Thyroid gland (tissue), 4 donors: ENCODE measurements around the gene NDUFS2. TPM values are rescaled to one million over a fixed set of nuclear protein-coding genes. Genes with fewer than 3 reads are reported as not detected.

Experiments used
- DNase-seq, 2 donors: peaks; one replicate each; pipeline ENCODE4 v3.0.0-alpha.2; 2019
- H3K27ac ChIP-seq, 3 donors: fragments of 200-600 bp; sonication (generic); 1 replicate in 2 of 3; 2 replicates in 1 of 3; pipeline ENCODE4 v1.5.1; 2016 to 2019; ENCODE audit warnings: mild to moderate bottlenecking in 1 of 3, moderate library complexity in 1 of 3
- H3K27me3 ChIP-seq: fragments of 200-600 bp; sonication (generic); one replicate; pipeline ENCODE4 v1.5.1; 2019
- H3K36me3 ChIP-seq, 2 donors: fragments of 200-600 bp; sonication (generic); one replicate each; pipeline ENCODE4 v1.5.1; 2016 to 2019
- H3K4me1 ChIP-seq, 2 donors: fragments of 200-600 bp; sonication (generic); one replicate each; pipeline ENCODE4 v1.5.1; 2017 to 2019
- H3K4me3 ChIP-seq, 3 donors: fragments of 200-600 bp; sonication (generic); replicated peaks in 1 of 3; 1 replicate in 2 of 3; 2 replicates in 1 of 3; pipeline ENCODE4 v1.5.1; 2016; ENCODE audit warnings: mild to moderate bottlenecking in 1 of 3
- H3K9me3 ChIP-seq: fragments of 200-600 bp; sonication (generic); one replicate; pipeline ENCODE4 v1.5.1; 2017
- POLR2A ChIP-seq, 2 donors: fragments of 450-650 bp; IDR thresholded peaks; one replicate each; pipeline ENCODE4 v1.6.1; 2017; ENCODE audit warnings: antibody characterized with exemption in 2 of 2, mild to moderate bottlenecking in 2 of 2, moderate library complexity in 1 of 2
- WGBS, 2 donors: methylation state at CpG; one replicate each; pipeline ENCODE4 v1.1.5; 2017; 5-methylcytosine and 5-hydroxymethylcytosine counted together
- intact Hi-C: fragments of 100-400 bp; cut with DNase I; formaldehyde crosslinking; loops from one replicate; pipeline ENCODE4 v1.15.1; 2023
- total RNA-seq, 4 donors: library from RNA; depleted of rRNA; stranded (reverse); fragments of >200 nt; gene quantifications; one replicate each; pipeline ENCODE4 v1.2.3, GENCODE V29; 2016
- TF ChIP-seq, protein P1 (sequence below), 6 experiments: fragments of 200-600 bp in 3 of 6; fragments of 450-650 bp in 3 of 6; sonication (generic) in 3 of 6; IDR thresholded peaks; one replicate each; pipeline ENCODE4 v1.5.1; 2016 to 2019; ENCODE audit warnings: antibody characterized with exemption in 6 of 6, mild to moderate bottlenecking in 2 of 6, inconsistent platforms in 1 of 6, moderate library complexity in 1 of 6

NDUFS2 gene
- total RNA-seq, 4 donors from 2014 or later: 75.4 to 122 (median 99.9) TPM

DNA sequence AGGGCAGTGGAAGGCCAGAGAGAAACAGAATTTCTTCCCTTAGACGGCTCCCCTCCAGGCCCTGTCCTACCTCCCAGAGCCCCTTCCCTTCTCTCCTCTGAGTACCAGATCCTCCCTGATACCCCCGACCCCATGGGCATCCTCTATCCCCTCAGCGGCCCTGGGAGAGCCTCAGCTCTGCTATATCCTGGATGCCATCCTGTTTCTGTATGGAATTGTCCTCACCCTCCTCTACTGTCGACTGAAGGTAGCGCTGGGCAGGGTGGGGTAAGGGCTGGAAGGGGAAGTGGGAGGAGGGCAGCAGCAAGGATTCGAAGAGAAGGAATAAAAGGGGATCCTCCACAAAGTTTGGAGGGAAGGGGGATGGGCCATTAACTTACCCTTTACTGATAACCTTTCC, 15.7 kb downstream of the NDUFS2 start:
- no peak overlapping the region for H3K4me3 ChIP-seq
- H3K27me3 ChIP-seq: no peaks in the 10 kb centered on the region
- DNase-seq: no peak
- intact Hi-C loops: no loop called here
- peaks cover 19 to 24% of the 10 kb centered on the region in 2 donors for H3K36me3 ChIP-seq
- TF ChIP-seq, protein P1, sequence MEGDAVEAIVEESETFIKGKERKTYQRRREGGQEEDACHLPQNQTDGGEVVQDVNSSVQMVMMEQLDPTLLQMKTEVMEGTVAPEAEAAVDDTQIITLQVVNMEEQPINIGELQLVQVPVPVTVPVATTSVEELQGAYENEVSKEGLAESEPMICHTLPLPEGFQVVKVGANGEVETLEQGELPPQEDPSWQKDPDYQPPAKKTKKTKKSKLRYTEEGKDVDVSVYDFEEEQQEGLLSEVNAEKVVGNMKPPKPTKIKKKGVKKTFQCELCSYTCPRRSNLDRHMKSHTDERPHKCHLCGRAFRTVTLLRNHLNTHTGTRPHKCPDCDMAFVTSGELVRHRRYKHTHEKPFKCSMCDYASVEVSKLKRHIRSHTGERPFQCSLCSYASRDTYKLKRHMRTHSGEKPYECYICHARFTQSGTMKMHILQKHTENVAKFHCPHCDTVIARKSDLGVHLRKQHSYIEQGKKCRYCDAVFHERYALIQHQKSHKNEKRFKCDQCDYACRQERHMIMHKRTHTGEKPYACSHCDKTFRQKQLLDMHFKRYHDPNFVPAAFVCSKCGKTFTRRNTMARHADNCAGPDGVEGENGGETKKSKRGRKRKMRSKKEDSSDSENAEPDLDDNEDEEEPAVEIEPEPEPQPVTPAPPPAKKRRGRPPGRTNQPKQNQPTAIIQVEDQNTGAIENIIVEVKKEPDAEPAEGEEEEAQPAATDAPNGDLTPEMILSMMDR (IDR thresholded peaks at IDR 0.05): no peak
- no peak for TF ChIP-seq POLR2A (IDR thresholded peaks at IDR 0.05)
- no peaks in the 10 kb centered on the region for H3K9me3 ChIP-seq
- WGBS, 2 donors: 66 to 78% methylated on average over 6 of the region's 6 CpGs
- H3K27ac ChIP-seq: peak overlapping the region in 2 of 3 donors; percentile 6 to 60
- no peaks in the 10 kb centered on the region for H3K4me1 ChIP-seq

DNA sequence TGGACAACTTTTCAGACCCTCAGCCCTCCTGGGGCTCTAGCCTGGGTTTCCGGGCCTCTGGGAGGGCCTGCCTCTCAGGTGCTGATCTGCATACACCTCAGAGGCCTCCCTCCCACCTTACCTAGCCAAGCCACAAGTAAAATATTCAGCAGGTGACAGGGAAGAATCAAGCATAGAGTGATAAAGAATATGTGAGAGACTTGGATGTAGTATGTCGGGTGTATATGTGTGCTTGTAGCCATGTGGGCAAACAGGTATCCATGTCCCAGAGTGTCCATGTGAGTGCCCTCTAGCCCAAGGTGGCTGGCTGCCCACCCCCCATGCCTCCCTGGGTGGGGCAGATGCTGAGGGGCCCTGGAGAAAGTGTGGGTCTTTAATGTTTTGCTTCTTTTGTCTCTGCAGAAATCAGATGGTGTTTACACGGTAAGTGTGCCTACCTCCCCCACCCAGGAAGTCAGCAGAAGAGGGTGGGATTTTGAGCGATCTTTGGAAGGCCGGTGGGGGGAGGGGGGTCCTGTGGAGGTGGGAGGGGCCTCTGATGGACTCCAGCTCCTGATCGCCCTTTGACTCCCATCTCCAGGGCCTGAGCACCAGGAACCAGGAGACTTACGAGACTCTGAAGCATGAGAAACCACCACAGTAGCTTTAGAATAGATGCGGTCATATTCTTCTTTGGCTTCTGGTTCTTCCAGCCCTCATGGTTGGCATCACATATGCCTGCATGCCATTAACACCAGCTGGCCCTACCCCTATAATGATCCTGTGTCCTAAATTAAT, 16.3 kb downstream of the NDUFS2 start:
- Histone ChIP-seq H3K9me3 (no peaks in the 10 kb centered on the region), H3K36me3 (peaks cover 12 to 18% of the 10 kb centered on the region in 2 donors), H3K27me3 (no peaks in the 10 kb centered on the region), H3K4me3 (no peak overlapping the region), H3K27ac (no peak overlapping the region), H3K4me1 (no peaks in the 10 kb centered on the region)
- DNase-seq: no peak
- TF ChIP-seq, protein P1 (IDR thresholded peaks at IDR 0.05): no peak
- TF ChIP-seq POLR2A (IDR thresholded peaks at IDR 0.05): no peak
- intact Hi-C loops: no loop called here
- WGBS, 2 donors: 72 to 80% methylated on average over 8 of the region's 8 CpGs

DNA sequence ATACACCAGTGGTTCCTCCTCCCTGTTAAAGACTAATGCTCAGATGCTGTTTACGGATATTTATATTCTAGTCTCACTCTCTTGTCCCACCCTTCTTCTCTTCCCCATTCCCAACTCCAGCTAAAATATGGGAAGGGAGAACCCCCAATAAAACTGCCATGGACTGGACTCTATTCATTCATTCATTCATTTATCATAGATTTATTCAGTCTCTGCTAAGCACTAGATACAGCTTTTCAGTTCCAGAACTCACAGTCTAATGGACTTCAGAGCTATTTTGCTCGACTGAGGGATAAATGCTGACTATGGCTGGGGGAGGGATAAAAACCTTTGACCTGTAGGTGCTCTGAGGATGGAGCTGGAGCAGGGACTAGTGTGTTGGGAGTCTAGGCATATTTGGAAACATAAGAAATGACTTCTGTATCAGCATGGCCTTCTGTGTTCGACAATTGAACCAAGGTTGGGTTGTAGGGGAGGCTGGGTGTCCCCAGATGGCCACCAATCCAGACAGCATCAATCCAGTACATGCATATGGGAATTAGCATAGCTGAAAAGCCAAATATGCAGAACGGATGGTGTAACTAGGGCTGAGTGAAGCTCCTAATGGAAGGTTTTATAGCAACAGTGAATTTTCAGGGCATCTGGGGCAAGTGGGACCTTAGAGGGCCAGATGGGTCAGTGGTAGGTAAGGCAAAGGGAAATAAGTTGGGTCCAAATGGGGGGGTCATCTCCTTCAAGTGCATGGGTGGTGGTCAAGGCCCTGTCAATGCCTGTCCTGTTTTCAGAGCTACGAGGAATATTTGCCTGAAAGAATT, 17.1 kb downstream of the NDUFS2 start:
- H3K36me3 ChIP-seq: peaks cover 4 to 10% of the 10 kb centered on the region in 2 donors
- DNase-seq: no peak
- H3K27ac ChIP-seq: no peak overlapping the region
- H3K9me3 ChIP-seq: no peaks in the 10 kb centered on the region
- H3K27me3 ChIP-seq: no peaks in the 10 kb centered on the region
- no peak overlapping the region for H3K4me3 ChIP-seq
- 91 to 92% methylated on average over 5 of the region's 5 CpGs for WGBS, 2 donors
- intact Hi-C loops: no loop called here
- H3K4me1 ChIP-seq: no peaks in the 10 kb centered on the region
- TF ChIP-seq, protein P1 (IDR thresholded peaks at IDR 0.05): no peak
- TF ChIP-seq POLR2A (IDR thresholded peaks at IDR 0.05): no peak

DNA sequence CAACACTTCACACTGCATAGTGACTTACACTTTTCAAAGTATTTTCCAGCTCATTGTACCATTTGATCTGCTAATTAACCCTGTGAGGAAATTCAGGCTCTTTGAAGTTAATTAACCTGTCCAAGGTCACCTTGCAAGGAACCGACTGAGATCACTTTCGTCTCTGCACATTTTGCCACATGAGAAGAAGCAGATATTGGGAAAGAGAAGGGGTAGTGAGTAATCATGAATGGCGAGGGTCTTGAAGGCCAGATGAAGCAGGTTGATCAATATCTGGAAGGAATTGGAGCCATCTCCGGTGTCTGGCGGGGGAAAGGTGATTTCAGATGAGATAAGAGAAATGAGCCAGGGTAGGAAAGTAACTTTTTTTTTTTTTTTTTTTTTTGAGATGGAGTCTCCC, 17.8 kb downstream of the NDUFS2 start:
- DNase-seq: no peak
- Histone ChIP-seq H3K27me3 (no peaks in the 10 kb centered on the region), H3K4me1 (peaks cover 0 to under 1% of the 10 kb centered on the region in 2 donors), H3K36me3 (peaks cover 0 to 2% of the 10 kb centered on the region in 2 donors), H3K27ac (no peak overlapping the region), H3K9me3 (no peaks in the 10 kb centered on the region), H3K4me3 (no peak overlapping the region)
- TF ChIP-seq, protein P1 (IDR thresholded peaks at IDR 0.05): no peak
- no peak for TF ChIP-seq POLR2A (IDR thresholded peaks at IDR 0.05)
- WGBS, 2 donors: 86 to 88% methylated on average over 5 of the region's 5 CpGs
- intact Hi-C loops: loop anchor here (10.0 kb wide), 1 partner anchor 45 kb away; the partner anchor contains the start of gene B4GALT3
